Subcutaneous adipose tissue (tissue), 4 donors: Measurements from ENCODE around the gene SLC16A4. TPM values are rescaled to one million over a fixed set of nuclear protein-coding genes. Genes with fewer than 3 reads are reported as not detected.

Experiments used
- CTCF ChIP-seq: fragments of 450-650 bp; IDR thresholded peaks from one replicate; pipeline ENCODE4 v1.5.1; 2016; ENCODE audit warnings: low read depth, mild to moderate bottlenecking, control low read depth, antibody characterized with exemption, moderate library complexity
- total RNA-seq, 4 donors: library from RNA; depleted of rRNA; stranded (reverse); fragments of >200 nt; gene quantifications; one replicate each; pipeline ENCODE4 v1.1.0, GENCODE V29; 2016

The SLC16A4 gene
- total RNA-seq, 4 donors from 2014 or later, result 1.9 to 7.3 (median 4.1) TPM

GRCh38 chr1:110420023-110420662 lies 29.3 kb upstream of the SLC16A4 start:
- no peak for TF ChIP-seq CTCF

GRCh38 chr1:110418729-110419128 lies 27.9 kb upstream of the SLC16A4 start:
- TF ChIP-seq CTCF, result no peak

- no peak for TF ChIP-seq CTCF
These were observed 21.8 kb upstream of the SLC16A4 start for GRCh38 chr1:110412576-110412975.

- no peak for TF ChIP-seq CTCF
These were observed 20.4 kb upstream of the SLC16A4 start for GRCh38 chr1:110411173-110411735.

GRCh38 chr1:110409316-110409715 lies 18.5 kb upstream of the SLC16A4 start:
- TF ChIP-seq CTCF, result no peak

GRCh38 chr1:110408488-110408887 lies 17.7 kb upstream of the SLC16A4 start:
- TF ChIP-seq CTCF, result no peak

GRCh38 chr1:110407260-110408210 lies 16.7 kb upstream of the SLC16A4 start, which contains the start of gene LAMTOR5:
Gene LAMTOR5, minus strand, starts transcription at chr1:110407694. Its CDS starts 74 bp downstream, at chr1:110407620.
- TF ChIP-seq CTCF, result no peak
